Neural cell (in vitro differentiated cells): ENCODE results near the gene STARD9. TPM values are rescaled to one million over a fixed set of nuclear protein-coding genes. Genes with fewer than 3 reads are reported as not detected.

Experiments
- H2AFZ ChIP-seq: fragments of 200-600, 300-800 bp; sonication (generic), shearing (Covaris generic); 2 replicates; pipeline ENCODE4 v1.6.0; 2014; ENCODE audit warnings: low read depth, mild to moderate bottlenecking, antibody characterized with exemption, low read length, moderate library complexity
- H3F3A ChIP-seq: fragments of 200-600 bp; shearing (Covaris generic); 2 replicates; pipeline ENCODE4 v1.6.1; 2016; ENCODE audit warnings: mild to moderate bottlenecking, moderate library complexity, mixed read lengths, antibody characterized with exemption, low read length; ENCODE audit not compliant: insufficient read depth, poor library complexity, severe bottlenecking
- H3K27ac ChIP-seq: fragments of 200-600, 300-800 bp; sonication (generic), shearing (Covaris generic); 2 replicates; pipeline ENCODE4 v1.5.1; 2014; ENCODE audit warnings: mild to moderate bottlenecking, low read length, moderate library complexity
- H3K27me3 ChIP-seq: fragments of 300-800, 200-600 bp; sonication (generic), shearing (Covaris generic); 2 replicates; pipeline ENCODE4 v1.6.0; 2014; ENCODE audit warnings: mild to moderate bottlenecking, low read depth, low read length, moderate library complexity; ENCODE audit not compliant: insufficient read depth
- H3K36me3 ChIP-seq: fragments of 300-800, 200-600 bp; sonication (generic), shearing (Covaris generic); 2 replicates; pipeline ENCODE4 v1.5.1; 2014; ENCODE audit warnings: mild to moderate bottlenecking, antibody characterized with exemption, low read length, moderate library complexity; ENCODE audit not compliant: insufficient read depth
- H3K4me2 ChIP-seq: fragments of 300-800, 200-600 bp; sonication (generic), shearing (Covaris generic); 2 replicates; pipeline ENCODE4 v1.6.0; 2014; ENCODE audit warnings: mild to moderate bottlenecking, low read length
- H3K4me3 ChIP-seq: fragments of 300-800, 200-600 bp; sonication (generic), shearing (Covaris generic); 2 replicates; pipeline ENCODE4 v1.5.1; 2014; ENCODE audit warnings: mild to moderate bottlenecking, low read length, moderate library complexity
- H3K79me2 ChIP-seq: fragments of 200-600 bp; shearing (Covaris generic); replicated peaks from 2 replicates; pipeline ENCODE4 v1.6.0; 2014; ENCODE audit warnings: mild to moderate bottlenecking, low read length, moderate library complexity; ENCODE audit not compliant: insufficient read depth
- H3K9ac ChIP-seq: fragments of 300-800, 200-600 bp; sonication (generic), shearing (Covaris generic); 2 replicates; pipeline ENCODE4 v1.6.1; 2016; ENCODE audit warnings: mild to moderate bottlenecking, low read length, mixed read lengths
- H3K9me2 ChIP-seq: fragments of 200-600 bp; shearing (Covaris generic); 2 replicates; pipeline ENCODE4 v1.6.1; 2016; ENCODE audit warnings: mild to moderate bottlenecking, low read length, mixed read lengths; ENCODE audit not compliant: insufficient read depth
- H3K9me3 ChIP-seq: fragments of 200-600, 300-800 bp; sonication (generic), shearing (Covaris generic); 2 replicates; pipeline ENCODE4 v1.6.1; 2016; ENCODE audit warnings: mild to moderate bottlenecking, mixed run types, low read length, moderate library complexity, mixed read lengths
- H4K20me1 ChIP-seq: fragments of 200-600 bp; shearing (Covaris generic); 2 replicates; pipeline ENCODE4 v1.6.1; 2016; ENCODE audit warnings: mild to moderate bottlenecking, mixed run types; ENCODE audit not compliant: insufficient read depth
- EP300 ChIP-seq: fragments of 450-650 bp; conservative IDR thresholded peaks from 2 replicates; pipeline ENCODE4 v1.6.1; 2014; ENCODE audit warnings: antibody characterized with exemption, mild to moderate bottlenecking, moderate library complexity; ENCODE audit not compliant: poor library complexity, severe bottlenecking
- EZH2 ChIP-seq: fragments of 200-600, 300-800 bp; shearing (Covaris generic), sonication (generic); IDR thresholded peaks from 2 replicates; pipeline ENCODE4 v1.6.1; 2014; ENCODE audit warnings: antibody characterized with exemption, low read length, borderline replicate concordance, mild to moderate bottlenecking; ENCODE audit not compliant: insufficient read depth, poor library complexity, severe bottlenecking
- MXI1 ChIP-seq: fragments of 450-650 bp; conservative IDR thresholded peaks from 2 replicates; pipeline ENCODE4 v1.6.1; 2014; ENCODE audit warnings: antibody characterized with exemption, mild to moderate bottlenecking; ENCODE audit not compliant: poor library complexity, severe bottlenecking
- POLR2AphosphoS5 ChIP-seq: IDR thresholded peaks from 2 replicates; pipeline ENCODE4 v1.6.1; 2012
- RAD21 ChIP-seq: fragments of 450-650 bp; conservative IDR thresholded peaks from 2 replicates; pipeline ENCODE4 v1.6.1; 2014; ENCODE audit warnings: antibody characterized with exemption, mild to moderate bottlenecking, moderate library complexity
- SMC3 ChIP-seq: fragments of 450-650 bp; conservative IDR thresholded peaks from 2 replicates; pipeline ENCODE4 v1.6.1; 2014; ENCODE audit warnings: antibody characterized with exemption, mild to moderate bottlenecking, moderate library complexity; ENCODE audit not compliant: poor library complexity
- TAF1 ChIP-seq: IDR thresholded peaks from 2 replicates; pipeline ENCODE4 v1.6.1; 2012; ENCODE audit warnings: low read depth
- polyA plus RNA-seq: library from polyadenylated mRNA; depleted of rRNA; stranded (reverse); fragments of >200 nt; gene quantifications from 2 replicates; pipeline ENCODE4 v1.2.3, GENCODE V29; 2014
- TF ChIP-seq, protein P1 (sequence below): fragments of 450-650 bp; IDR thresholded peaks from 2 replicates; pipeline ENCODE4 v1.5.1; 2014; ENCODE audit warnings: antibody characterized with exemption, mild to moderate bottlenecking, moderate library complexity; ENCODE audit not compliant: poor library complexity, severe bottlenecking
- TF ChIP-seq, protein P2 (sequence below): IDR thresholded peaks from 2 replicates; pipeline ENCODE4 v1.6.1; 2012; ENCODE audit warnings: borderline replicate concordance

STARD9 gene
- polyA plus RNA-seq, 1 donor from 2014 or later: 6.4 TPM

DNA sequence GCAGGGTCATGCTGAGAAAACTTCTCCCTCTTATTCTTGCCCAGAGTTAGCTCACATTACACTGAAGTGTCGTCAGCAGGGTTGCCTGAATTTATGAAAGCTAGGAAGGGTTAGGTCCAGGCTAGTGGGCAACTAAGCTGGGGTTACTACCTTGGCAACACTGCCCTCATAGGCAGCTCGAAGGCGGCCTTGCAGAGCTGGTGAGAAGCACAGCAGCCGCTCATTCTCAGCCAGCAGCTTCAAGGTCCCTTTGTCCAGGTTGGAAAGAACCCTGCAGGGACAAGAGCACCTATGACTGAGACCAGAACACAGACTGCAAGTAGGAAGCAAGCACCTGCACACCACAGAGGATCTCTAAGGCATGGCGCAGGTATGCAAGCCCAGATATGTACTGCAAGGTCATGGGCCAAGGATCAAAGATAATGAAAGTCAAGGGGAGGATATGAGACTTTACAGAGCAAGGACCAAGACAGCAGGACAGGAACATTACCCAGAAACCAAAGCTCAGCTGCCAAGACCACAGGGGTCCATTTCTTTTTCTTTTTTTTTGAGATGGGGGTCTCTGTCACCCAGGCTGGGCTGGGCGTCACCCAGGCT lies 158.8 kb downstream of the STARD9 start:
- Histone ChIP-seq H3K27ac (no peak overlapping the region), H3K79me2 (peaks cover 8% of the 10 kb centered on the region), H2AFZ (no peak overlapping the region), H3K36me3 (no peaks in the 10 kb centered on the region), H3K4me2 (no peak overlapping the region), H3F3A (no peaks in the 10 kb centered on the region), H3K4me3 (no peak overlapping the region), H4K20me1 (no peaks in the 10 kb centered on the region), H3K9ac (no peak overlapping the region), H3K27me3 (no peaks in the 10 kb centered on the region), H3K9me3 (no peaks in the 10 kb centered on the region), H3K9me2 (no peaks in the 10 kb centered on the region)
- no peak for TF ChIP-seq SMC3
- TF ChIP-seq EZH2: no peak
- TF ChIP-seq EP300: no peak
- TF ChIP-seq, protein P1, sequence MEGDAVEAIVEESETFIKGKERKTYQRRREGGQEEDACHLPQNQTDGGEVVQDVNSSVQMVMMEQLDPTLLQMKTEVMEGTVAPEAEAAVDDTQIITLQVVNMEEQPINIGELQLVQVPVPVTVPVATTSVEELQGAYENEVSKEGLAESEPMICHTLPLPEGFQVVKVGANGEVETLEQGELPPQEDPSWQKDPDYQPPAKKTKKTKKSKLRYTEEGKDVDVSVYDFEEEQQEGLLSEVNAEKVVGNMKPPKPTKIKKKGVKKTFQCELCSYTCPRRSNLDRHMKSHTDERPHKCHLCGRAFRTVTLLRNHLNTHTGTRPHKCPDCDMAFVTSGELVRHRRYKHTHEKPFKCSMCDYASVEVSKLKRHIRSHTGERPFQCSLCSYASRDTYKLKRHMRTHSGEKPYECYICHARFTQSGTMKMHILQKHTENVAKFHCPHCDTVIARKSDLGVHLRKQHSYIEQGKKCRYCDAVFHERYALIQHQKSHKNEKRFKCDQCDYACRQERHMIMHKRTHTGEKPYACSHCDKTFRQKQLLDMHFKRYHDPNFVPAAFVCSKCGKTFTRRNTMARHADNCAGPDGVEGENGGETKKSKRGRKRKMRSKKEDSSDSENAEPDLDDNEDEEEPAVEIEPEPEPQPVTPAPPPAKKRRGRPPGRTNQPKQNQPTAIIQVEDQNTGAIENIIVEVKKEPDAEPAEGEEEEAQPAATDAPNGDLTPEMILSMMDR: no peak
- TF ChIP-seq POLR2AphosphoS5: no peak
- TF ChIP-seq, protein P2, sequence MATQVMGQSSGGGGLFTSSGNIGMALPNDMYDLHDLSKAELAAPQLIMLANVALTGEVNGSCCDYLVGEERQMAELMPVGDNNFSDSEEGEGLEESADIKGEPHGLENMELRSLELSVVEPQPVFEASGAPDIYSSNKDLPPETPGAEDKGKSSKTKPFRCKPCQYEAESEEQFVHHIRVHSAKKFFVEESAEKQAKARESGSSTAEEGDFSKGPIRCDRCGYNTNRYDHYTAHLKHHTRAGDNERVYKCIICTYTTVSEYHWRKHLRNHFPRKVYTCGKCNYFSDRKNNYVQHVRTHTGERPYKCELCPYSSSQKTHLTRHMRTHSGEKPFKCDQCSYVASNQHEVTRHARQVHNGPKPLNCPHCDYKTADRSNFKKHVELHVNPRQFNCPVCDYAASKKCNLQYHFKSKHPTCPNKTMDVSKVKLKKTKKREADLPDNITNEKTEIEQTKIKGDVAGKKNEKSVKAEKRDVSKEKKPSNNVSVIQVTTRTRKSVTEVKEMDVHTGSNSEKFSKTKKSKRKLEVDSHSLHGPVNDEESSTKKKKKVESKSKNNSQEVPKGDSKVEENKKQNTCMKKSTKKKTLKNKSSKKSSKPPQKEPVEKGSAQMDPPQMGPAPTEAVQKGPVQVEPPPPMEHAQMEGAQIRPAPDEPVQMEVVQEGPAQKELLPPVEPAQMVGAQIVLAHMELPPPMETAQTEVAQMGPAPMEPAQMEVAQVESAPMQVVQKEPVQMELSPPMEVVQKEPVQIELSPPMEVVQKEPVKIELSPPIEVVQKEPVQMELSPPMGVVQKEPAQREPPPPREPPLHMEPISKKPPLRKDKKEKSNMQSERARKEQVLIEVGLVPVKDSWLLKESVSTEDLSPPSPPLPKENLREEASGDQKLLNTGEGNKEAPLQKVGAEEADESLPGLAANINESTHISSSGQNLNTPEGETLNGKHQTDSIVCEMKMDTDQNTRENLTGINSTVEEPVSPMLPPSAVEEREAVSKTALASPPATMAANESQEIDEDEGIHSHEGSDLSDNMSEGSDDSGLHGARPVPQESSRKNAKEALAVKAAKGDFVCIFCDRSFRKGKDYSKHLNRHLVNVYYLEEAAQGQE: no peak
- no peak for TF ChIP-seq RAD21
- TF ChIP-seq TAF1: no peak
- TF ChIP-seq MXI1: no peak

DNA sequence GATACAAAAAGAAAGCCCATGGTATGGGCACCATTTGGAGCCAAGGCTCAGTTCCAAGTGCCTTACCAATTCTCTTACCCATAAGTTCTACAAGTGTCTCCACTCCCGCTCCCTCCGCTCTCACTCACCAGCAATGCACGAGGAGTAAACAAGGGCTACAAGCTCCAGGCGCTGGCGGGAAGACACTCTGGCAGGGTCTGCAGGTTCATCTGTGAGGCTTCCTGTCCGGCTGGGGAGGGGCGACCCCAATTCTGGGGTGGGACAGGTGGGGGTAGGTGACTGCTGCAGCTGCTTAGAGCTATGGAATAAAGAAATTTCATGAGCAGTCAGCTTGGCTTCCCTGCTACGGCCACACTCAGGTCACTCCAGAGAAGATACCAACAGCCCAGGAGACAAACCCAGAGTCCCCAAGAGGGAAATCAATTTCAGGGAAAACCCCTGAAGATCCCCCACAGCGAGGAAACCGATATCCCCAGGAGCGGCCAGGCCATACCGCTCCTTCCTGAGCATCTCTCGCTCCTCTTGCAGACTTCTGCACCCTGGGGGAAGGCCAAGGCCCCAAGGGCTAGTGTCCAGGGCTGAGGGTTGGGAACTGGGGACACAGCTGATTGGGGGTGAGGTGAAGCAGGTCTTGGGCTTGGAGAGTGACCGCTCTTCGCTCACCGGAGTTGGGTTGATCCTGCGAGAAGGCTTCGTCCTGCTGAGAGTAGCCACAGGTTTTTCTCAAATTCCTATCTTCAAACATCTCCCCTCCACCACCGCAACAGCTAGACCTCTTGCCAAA lies 160.2 kb downstream of the STARD9 start:
- Histone ChIP-seq H3K9me2 (no peaks in the 10 kb centered on the region), H3K36me3 (no peaks in the 10 kb centered on the region), H3K27ac (no peak overlapping the region), H3K9ac (peak overlapping the region; percentile 82), H3K9me3 (no peaks in the 10 kb centered on the region), H3K4me2 (peak overlapping the region; percentile 71), H4K20me1 (no peaks in the 10 kb centered on the region), H3K27me3 (no peaks in the 10 kb centered on the region), H2AFZ (no peak overlapping the region), H3K79me2 (peaks cover 8% of the 10 kb centered on the region), H3F3A (no peaks in the 10 kb centered on the region), H3K4me3 (peak overlapping the region; percentile 80)
- TF ChIP-seq RAD21: no peak
- TF ChIP-seq TAF1: no peak
- TF ChIP-seq SMC3: no peak
- no peak for TF ChIP-seq MXI1
- TF ChIP-seq, protein P1: no peak
- TF ChIP-seq EP300: no peak
- no peak for TF ChIP-seq POLR2AphosphoS5
- TF ChIP-seq, protein P2: no peak
- TF ChIP-seq EZH2: no peak
